ENCODE results near the gene RIMS1.

Gene RIMS1, protein sequence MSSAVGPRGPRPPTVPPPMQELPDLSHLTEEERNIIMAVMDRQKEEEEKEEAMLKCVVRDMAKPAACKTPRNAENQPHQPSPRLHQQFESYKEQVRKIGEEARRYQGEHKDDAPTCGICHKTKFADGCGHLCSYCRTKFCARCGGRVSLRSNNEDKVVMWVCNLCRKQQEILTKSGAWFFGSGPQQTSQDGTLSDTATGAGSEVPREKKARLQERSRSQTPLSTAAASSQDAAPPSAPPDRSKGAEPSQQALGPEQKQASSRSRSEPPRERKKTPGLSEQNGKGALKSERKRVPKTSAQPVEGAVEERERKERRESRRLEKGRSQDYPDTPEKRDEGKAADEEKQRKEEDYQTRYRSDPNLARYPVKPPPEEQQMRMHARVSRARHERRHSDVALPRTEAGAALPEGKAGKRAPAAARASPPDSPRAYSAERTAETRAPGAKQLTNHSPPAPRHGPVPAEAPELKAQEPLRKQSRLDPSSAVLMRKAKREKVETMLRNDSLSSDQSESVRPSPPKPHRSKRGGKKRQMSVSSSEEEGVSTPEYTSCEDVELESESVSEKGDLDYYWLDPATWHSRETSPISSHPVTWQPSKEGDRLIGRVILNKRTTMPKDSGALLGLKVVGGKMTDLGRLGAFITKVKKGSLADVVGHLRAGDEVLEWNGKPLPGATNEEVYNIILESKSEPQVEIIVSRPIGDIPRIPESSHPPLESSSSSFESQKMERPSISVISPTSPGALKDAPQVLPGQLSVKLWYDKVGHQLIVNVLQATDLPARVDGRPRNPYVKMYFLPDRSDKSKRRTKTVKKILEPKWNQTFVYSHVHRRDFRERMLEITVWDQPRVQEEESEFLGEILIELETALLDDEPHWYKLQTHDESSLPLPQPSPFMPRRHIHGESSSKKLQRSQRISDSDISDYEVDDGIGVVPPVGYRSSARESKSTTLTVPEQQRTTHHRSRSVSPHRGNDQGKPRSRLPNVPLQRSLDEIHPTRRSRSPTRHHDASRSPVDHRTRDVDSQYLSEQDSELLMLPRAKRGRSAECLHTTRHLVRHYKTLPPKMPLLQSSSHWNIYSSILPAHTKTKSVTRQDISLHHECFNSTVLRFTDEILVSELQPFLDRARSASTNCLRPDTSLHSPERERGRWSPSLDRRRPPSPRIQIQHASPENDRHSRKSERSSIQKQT (N-terminal part only)

DNA sequence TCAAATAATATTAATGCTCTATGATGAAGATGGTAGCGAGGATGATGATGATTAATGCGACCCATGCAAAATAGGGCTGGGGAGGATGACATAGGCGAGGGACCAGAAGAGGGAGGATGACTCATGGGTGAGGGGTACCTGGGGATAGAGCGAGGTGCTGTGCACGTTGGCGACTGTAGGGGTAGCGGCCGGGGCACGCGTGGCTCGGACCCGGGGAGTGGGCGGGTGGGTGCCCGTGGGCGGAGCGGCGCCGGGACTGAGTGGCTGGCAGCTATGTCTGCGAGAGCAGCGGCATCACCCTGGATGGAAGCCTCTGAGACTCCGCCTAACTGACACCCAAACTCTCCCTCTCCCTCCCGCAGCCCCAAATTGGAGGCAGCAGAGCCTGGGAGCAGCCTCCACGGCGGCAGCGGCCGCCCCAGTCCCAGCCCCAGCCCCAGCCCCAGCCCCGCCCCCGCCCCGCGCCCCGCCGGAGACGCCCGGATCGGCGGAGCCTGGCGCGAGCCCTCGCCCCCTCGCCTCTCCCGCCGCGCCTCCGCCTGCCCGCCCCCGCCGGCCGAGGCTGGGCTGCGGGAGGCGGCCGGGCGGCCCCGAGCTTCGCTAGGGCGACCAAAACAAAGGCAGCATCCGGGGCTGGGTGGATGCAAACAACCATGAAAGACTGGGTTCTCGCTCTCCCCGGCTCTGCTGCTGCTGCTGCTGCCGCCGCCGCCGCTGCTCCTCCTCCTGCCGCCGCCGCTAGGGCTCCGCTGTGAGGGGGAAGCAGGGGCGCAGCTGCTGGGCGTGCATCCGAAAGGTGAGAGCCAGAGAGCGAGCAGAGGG is at the start of gene RIMS1:
RIMS1 (plus strand) TSS at position 367 of the 822 bp plus-strand sequence. CDS start 474 bp downstream, outside the sequence.
- DNase-seq, result peak; percentile 25 to 70

- no peak for DNase-seq
Measured at GRCh38 chr6:71851214-71851613, 35.1 kb upstream of the RIMS1 start.

- no peak for DNase-seq
Measured at GRCh38 chr6:71852948-71853347, 33.4 kb upstream of the RIMS1 start.

DNA sequence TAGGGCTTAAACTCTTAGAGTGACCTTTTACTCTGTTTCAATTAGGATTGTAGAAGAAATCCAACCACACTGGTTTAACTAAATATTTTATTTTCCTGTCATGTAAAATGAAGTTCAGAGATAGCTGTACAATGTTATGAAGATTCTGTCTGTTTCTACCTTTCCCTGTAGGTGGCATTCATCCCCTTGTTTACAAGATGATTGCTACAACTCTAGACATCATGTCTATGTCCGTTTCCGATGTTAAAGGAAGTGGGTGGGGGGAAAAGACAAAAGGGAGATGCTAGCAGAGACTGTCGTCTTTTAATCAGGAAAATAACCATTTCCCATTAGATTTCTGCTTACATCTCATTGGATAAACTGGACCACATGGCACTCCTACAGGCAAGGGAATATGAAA is 30.9 kb upstream of the RIMS1 start:
- peak; percentile 7 to 10 for DNase-seq

- DNase-seq, result no peak
Measured at GRCh38 chr6:71879016-71879415, 7.3 kb upstream of the RIMS1 start.

DNA sequence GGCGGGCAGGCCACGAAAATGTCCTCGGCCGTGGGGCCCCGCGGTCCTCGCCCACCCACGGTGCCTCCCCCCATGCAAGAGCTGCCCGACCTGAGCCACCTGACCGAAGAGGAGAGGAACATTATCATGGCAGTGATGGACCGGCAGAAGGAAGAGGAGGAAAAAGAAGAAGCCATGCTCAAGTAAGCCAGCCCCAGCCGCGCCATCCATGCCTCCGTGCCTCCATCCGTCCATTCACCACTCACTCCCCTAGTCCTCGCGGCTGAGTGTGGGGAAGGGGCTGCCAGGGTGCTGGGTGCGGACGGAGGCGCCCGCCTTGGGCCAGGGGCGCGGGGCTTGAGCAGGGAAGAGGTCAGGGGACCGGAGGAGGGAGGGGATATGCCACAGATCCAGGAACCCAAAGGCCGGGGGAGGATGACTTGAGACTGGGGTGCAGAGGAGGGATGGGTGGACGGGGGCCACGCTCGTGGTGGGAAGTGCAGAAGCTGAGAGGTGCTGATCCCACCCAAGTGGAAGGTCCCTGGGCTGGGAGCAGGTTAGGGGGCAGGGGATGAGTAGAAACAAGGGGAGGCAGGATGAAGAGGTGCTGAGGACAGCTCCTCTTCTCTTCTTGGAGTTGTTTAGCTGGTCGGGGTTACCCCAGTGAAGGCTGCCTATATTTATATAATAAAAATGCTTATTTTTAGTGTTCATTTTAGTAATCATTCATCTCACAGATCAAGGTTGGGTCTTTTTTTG is 825 bp downstream of the RIMS1 start:
- DNase-seq, result no peak

DNA sequence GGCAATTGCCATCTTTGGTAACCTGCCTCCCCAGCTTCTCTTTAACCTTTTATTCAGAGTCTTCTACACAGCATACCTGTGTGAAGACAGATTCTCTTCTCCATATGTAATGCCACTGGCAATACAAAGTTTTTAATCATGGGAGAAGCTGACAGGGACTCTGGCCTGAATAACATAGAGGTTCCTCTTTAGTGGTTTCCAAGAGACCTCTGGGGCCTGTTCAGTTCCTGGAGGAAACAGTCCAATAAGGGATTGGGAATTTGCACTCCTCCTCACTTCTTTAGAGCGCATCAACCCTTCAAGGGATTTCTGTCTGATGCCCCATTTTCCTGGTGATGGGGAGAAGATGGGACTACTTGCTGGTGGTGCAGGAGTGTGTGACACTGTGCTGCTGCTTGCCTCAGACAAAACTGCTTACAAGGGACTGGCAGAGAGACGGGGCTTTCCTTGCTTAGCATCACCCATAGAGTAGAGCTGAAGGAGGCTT is 1.4 kb downstream of the RIMS1 start:
- DNase-seq, result no peak

- no peak for DNase-seq
Measured at GRCh38 chr6:71888756-71889340, 2.5 kb downstream of the RIMS1 start.

DNA sequence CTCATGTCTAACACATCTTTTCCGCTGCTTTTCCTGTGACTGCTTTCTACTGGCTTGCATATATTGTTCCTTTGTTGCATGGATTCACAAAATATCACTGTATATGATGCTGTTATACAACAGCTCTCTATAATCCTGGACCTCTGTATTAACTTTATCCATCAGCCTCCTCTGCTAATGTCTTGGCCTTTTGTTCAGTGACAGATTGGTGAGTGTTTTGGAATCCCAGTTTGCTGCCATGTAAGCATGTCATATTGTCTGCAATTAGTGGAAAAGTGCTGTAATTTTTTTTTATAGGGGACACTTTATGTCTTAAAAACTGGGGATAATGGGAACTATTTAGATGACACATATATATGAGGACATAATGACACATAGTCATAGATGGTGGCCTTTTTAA is 3.0 kb downstream of the RIMS1 start:
- DNase-seq, result no peak

DNA sequence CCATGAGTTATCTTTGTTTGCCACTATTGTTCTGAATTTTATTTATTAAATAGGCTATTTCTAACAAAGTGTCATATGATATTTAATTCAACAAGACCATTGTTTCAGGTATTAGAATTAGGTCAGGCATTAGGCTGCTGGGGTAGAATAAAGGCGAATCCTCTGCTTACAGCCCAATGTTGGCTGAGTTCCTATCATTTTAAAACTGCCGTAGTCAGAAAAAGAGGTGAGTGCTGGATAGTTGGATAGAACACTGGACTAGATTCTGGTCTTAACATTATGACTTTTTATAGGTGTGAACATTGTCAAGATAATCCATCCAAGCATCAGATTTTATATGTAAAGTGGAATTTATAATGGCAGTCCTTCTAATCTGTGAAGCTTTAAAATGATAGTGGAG is 6.3 kb downstream of the RIMS1 start:
- DNase-seq, result no peak

DNA sequence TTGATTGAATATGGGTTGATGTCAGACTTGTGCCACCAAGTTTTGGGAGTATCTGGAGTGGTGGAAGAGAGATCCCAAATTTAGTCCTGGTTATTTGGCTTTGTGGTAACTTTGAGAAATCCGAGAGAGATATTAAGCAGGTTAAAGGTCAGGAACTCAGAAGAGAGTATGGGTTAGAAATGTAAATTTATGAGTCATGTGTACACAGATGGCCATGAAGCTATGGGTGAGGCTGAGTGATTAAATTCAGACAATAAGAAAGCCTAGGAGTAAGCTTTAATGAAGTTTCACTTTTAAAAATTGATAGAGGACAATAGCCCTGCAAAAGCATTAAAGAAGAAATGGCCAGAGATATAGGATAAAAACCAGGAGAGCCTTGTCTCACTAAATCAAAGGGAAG is 14.3 kb downstream of the RIMS1 start:
- DNase-seq, result no peak

DNA sequence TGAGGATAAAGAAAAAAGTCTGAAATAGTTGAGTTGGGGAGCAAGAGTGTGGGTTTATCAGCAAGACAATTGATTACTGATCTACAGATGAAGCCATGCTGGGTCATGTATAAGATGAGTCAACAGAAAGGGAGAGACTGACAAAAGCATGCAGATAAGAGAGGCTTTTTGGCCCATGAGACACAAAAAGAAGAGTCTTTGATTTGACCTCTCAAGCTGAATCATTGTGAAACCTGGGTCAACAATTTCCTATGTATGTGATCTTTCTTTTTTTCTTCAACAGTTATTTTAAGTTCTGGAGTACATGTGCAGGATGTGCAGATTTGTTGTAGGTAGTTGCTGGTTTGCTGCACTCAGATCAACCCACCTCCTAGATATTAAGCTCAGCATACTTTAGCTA is 15.9 kb downstream of the RIMS1 start:
- DNase-seq, result no peak

GRCh38 chr6:71906813-71907212 is 20.5 kb downstream of the RIMS1 start:
- DNase-seq, result no peak

- DNase-seq, result no peak
Measured at GRCh38 chr6:71908162-71908765, 21.9 kb downstream of the RIMS1 start.

- no peak for DNase-seq
Measured at GRCh38 chr6:71913444-71914234, 27.3 kb downstream of the RIMS1 start.

- DNase-seq, result no peak
Measured at GRCh38 chr6:71929047-71929446, 42.7 kb downstream of the RIMS1 start.

DNA sequence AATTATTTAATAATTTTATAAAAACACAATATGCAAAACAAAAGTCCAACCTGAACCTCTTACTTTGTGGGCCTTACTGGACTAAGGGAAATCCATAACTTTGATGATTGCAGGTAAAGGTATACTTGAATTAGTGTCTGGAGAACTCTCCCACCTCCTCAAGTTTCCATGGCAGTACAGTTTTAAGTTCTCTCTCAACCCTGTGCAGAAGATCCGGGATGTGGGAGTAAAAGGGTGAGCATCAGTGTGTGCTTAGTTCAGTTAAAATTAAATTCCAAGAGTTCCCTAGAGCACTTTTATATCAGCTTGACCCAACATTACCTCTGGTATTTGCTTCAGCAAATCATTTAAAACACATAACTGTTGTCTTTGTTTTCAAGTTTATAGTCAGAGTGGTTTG is 47.5 kb downstream of the RIMS1 start:
- no peak for DNase-seq

DNA sequence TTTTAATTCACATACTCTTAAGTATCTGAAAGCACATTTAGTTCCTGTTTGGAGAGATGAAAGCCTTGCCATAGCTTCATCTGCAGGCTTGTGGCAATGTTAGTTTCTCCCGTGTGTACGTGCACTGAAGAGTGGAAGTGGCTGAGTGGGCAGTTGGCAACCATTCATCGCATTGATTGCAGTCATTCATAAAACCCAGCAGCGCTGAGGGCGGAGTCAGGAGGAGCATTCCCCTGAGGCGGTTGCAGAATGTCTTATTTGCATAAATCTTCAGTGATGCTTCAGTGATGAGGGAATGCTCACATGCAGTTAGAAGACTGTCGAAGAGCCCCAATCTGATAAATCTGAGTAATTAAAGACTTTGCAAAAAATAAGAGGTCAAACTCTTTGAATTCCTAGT is 79.1 kb downstream of the RIMS1 start:
- DNase-seq, result peak; percentile 24 to 69

- DNase-seq, result no peak
Measured at GRCh38 chr6:71967436-71967835, 81.1 kb downstream of the RIMS1 start.

DNA sequence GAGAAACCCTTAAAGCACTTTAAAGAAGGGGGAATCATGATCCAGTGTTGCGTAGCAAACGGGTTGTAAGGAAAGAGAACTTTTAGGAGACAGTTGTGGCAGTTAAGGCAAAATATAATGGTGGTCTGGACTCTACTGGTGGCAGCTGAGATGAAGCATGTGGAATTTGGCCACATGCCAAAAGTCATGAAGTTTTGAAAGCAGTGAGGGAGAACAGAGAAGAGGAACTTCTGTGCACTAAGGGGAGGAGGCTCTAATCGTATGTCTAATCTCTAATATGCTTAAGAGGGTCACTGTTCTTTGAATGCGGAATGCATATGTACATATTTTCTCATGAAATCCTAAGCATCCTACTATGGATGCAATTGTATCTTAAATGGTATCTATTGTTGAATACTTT is 91.5 kb downstream of the RIMS1 start:
- DNase-seq, result no peak

Data from NCI-H526 (cell line).